Suprapubic skin (tissue), 4 donors: ENCODE measurements around the gene FAM241B. TPM values are rescaled to one million over a fixed set of nuclear protein-coding genes. Genes with fewer than 3 reads are reported as not detected.

ENCODE experiments used
- DNase-seq, 2 donors: peaks; one replicate each; pipeline ENCODE4 v3.0.0-alpha.2; 2019; ENCODE audit warnings: low spot score in 2 of 2
- H3K27ac ChIP-seq: fragments of 200-600 bp; sonication (generic); one replicate; pipeline ENCODE4 v1.5.1; 2019
- H3K27me3 ChIP-seq: fragments of 200-600 bp; sonication (generic); one replicate; pipeline ENCODE4 v1.5.1; 2019
- H3K36me3 ChIP-seq: fragments of 200-600 bp; sonication (generic); one replicate; pipeline ENCODE4 v1.5.1; 2019
- H3K4me1 ChIP-seq: fragments of 200-600 bp; sonication (generic); one replicate; pipeline ENCODE4 v1.5.1; 2019
- H3K4me3 ChIP-seq: fragments of 200-600 bp; sonication (generic); one replicate; pipeline ENCODE4 v1.5.1; 2019; ENCODE audit warnings: mild to moderate bottlenecking
- H3K9me3 ChIP-seq: fragments of 200-600 bp; sonication (generic); one replicate; pipeline ENCODE4 v1.5.1; 2019
- EP300 ChIP-seq: sonication (generic); formaldehyde crosslinking; IDR thresholded peaks from one replicate; pipeline ENCODE4 v1.6.1; 2017; ENCODE audit warnings: antibody characterized with exemption
- POLR2A ChIP-seq, 2 donors: fragments of 450-650 bp; IDR thresholded peaks; one replicate each; pipeline ENCODE4 v1.6.1; 2017; ENCODE audit warnings: antibody characterized with exemption in 2 of 2, mild to moderate bottlenecking in 2 of 2, moderate library complexity in 2 of 2
- POLR2AphosphoS5 ChIP-seq, 3 donors: sonication (generic); formaldehyde crosslinking; IDR thresholded peaks; one replicate each; pipeline ENCODE4 v1.6.1; 2017; ENCODE audit warnings: antibody characterized with exemption in 3 of 3
- WGBS: methylation state at CpG from one replicate; pipeline ENCODE4 v1.1.5; 2018; 5-methylcytosine and 5-hydroxymethylcytosine counted together
- total RNA-seq, 4 donors: library from RNA; depleted of rRNA; stranded (reverse); fragments of >200 nt; gene quantifications; one replicate each; pipeline ENCODE4 v1.1.0, GENCODE V29; 2016
- TF ChIP-seq, protein P1 (sequence below), 2 donors: fragments of 200-600 bp in 1 of 2; fragments of 450-650 bp in 1 of 2; sonication (generic) in 1 of 2; IDR thresholded peaks; one replicate each; pipeline ENCODE4 v1.5.1; 2016 to 2019; ENCODE audit warnings: antibody characterized with exemption in 2 of 2, mild to moderate bottlenecking in 1 of 2, moderate library complexity in 1 of 2

The FAM241B gene, protein sequence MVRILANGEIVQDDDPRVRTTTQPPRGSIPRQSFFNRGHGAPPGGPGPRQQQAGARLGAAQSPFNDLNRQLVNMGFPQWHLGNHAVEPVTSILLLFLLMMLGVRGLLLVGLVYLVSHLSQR
- total RNA-seq: 1 to 10 TPM in 3 of 4 donors, under 1 TPM in 1; 0.49 to 4.3 (median 2.5) TPM

DNA sequence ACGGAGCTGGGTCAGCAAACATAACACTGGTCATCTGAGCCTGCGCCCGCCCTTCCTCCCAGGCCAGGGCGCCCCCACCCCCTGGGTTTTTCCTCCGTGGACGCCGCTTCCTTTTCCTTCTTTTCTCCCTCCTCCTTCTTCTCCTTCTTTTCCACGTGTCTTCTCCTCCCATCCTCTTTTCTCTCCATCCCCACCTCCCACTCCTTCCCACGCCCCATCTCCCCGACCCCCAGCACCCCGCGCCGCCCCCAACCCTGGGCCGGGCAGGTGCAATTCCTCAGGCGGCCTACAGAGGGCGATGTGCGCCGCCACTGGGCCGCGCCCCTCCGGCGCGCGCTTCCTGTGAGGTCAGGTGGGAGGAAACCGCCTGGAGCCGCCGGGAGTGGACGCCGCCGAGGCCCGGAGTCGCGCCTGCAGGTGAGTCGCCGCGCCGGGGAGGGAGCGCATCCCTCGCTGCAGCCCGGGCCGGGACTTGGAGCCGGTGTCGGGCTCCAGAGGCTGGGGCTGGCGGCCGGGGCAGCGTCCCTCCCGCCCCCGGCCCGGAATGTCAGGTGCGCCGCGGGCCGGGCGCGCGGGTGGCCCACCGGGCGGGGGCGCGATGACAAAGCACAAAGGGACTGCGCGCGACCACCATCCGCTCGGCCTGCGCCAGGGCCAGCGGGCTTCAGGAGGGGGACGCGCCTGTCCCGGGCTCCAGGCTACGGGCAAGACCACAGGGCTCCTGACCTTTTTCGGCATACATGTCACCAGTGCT lies at the start of gene FAM241B:
TSS of gene FAM241B (plus strand) at position 351 of the 754 bp plus-strand sequence. CDS start 1,497 bp downstream, outside the sequence.
- Histone ChIP-seq H3K9me3 (no peaks in the 10 kb centered on the region), H3K27ac (no peak within 1 kb of the TSS), H3K27me3 (peaks cover 20% of the 10 kb centered on the region), H3K4me3 (peak within 1 kb of the TSS; percentile 56), H3K4me1 (peaks cover 14% of the 10 kb centered on the region), H3K36me3 (no peaks in the 10 kb centered on the region)
- no peak for TF ChIP-seq POLR2A (IDR thresholded peaks at IDR 0.05)
- TF ChIP-seq, protein P1, sequence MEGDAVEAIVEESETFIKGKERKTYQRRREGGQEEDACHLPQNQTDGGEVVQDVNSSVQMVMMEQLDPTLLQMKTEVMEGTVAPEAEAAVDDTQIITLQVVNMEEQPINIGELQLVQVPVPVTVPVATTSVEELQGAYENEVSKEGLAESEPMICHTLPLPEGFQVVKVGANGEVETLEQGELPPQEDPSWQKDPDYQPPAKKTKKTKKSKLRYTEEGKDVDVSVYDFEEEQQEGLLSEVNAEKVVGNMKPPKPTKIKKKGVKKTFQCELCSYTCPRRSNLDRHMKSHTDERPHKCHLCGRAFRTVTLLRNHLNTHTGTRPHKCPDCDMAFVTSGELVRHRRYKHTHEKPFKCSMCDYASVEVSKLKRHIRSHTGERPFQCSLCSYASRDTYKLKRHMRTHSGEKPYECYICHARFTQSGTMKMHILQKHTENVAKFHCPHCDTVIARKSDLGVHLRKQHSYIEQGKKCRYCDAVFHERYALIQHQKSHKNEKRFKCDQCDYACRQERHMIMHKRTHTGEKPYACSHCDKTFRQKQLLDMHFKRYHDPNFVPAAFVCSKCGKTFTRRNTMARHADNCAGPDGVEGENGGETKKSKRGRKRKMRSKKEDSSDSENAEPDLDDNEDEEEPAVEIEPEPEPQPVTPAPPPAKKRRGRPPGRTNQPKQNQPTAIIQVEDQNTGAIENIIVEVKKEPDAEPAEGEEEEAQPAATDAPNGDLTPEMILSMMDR (IDR thresholded peaks at IDR 0.05): peak; percentile 68 to 100
- WGBS: 4% methylated on average over 19 of the region's 72 CpGs
- peak in 1 of 2 donors; percentile 81 for DNase-seq

- H3K4me1 ChIP-seq: no peaks in the 10 kb centered on the region
- WGBS: 84% methylated on average over 5 of the region's 5 CpGs
- no peaks in the 10 kb centered on the region for H3K9me3 ChIP-seq
- no peak overlapping the region for H3K27ac ChIP-seq
- H3K27me3 ChIP-seq: peaks cover 69% of the 10 kb centered on the region
- TF ChIP-seq POLR2A (IDR thresholded peaks at IDR 0.05) (no peak), EP300 (no peak), POLR2AphosphoS5 (IDR thresholded peaks at IDR 0.05) (no peak)
- TF ChIP-seq, protein P1 (IDR thresholded peaks at IDR 0.05): no peak
- no peak for DNase-seq
- no peaks in the 10 kb centered on the region for H3K36me3 ChIP-seq
- no peak overlapping the region for H3K4me3 ChIP-seq
These were observed 49.6 kb upstream of the FAM241B start for GRCh38 chr10:69580435-69580834.

DNA sequence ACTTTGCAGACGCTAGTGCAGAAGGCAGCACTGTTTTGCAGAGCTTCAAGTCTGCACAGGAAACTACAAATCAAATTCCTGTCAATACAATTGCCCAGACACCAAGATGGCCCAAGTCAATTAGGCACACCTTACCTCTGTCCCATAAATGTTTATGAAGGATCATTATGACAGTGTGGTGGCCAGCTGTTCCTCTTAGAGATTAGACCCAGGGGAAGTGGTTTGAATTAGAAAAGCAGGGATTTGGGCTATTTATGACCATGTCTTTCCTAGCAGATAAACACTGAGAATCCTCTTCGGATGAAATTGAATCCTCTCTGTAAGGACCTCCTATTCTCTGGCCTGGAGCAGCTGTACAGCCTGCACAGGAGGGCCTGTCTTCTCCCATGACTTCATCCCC lies 46.9 kb upstream of the FAM241B start:
- Histone ChIP-seq H3K27ac (no peak overlapping the region), H3K4me3 (no peak overlapping the region), H3K27me3 (peaks cover 52% of the 10 kb centered on the region), H3K4me1 (no peaks in the 10 kb centered on the region), H3K36me3 (no peaks in the 10 kb centered on the region), H3K9me3 (no peaks in the 10 kb centered on the region)
- 31% methylated on average over 2 of the region's 2 CpGs for WGBS
- TF ChIP-seq POLR2AphosphoS5 (IDR thresholded peaks at IDR 0.05): no peak
- no peak for TF ChIP-seq EP300
- no peak for DNase-seq

GRCh38 chr10:69584624-69585023 lies 45.4 kb upstream of the FAM241B start:
- Histone ChIP-seq H3K27ac (no peak overlapping the region), H3K9me3 (no peaks in the 10 kb centered on the region), H3K27me3 (peaks cover 37% of the 10 kb centered on the region), H3K36me3 (no peaks in the 10 kb centered on the region), H3K4me1 (no peaks in the 10 kb centered on the region), H3K4me3 (no peak overlapping the region)
- WGBS: 82% methylated on average over 3 of the region's 3 CpGs
- no peak for DNase-seq
- no peak for TF ChIP-seq EP300
- TF ChIP-seq POLR2A (IDR thresholded peaks at IDR 0.05): no peak
- no peak for TF ChIP-seq POLR2AphosphoS5 (IDR thresholded peaks at IDR 0.05)
- TF ChIP-seq, protein P1 (IDR thresholded peaks at IDR 0.05): no peak

- no peak for TF ChIP-seq POLR2A (IDR thresholded peaks at IDR 0.05)
- TF ChIP-seq, protein P1 (IDR thresholded peaks at IDR 0.05): no peak
- TF ChIP-seq POLR2AphosphoS5 (IDR thresholded peaks at IDR 0.05): no peak
- no peak for TF ChIP-seq EP300
- Histone ChIP-seq H3K9me3 (no peaks in the 10 kb centered on the region), H3K4me1 (no peaks in the 10 kb centered on the region), H3K27ac (no peak overlapping the region), H3K27me3 (peaks cover 13% of the 10 kb centered on the region), H3K4me3 (no peak overlapping the region), H3K36me3 (no peaks in the 10 kb centered on the region)
- DNase-seq: no peak
- 25% methylated on average over 3 of the region's 3 CpGs for WGBS
These were observed 41.7 kb upstream of the FAM241B start for GRCh38 chr10:69588358-69588757.
